ENCODE data around the gene CHST14.

Gene CHST14

GRCh38 chr15:40461958-40462357 is 8.8 kb upstream of the CHST14 start:
- no peak overlapping the region for H3K4me3 ChIP-seq (ENCODE audit: low read depth, low read length)
- in situ Hi-C loops (cut with HindIII; ENCODE audit: low sequenced_read_pairs) = no loop called here
- TF ChIP-seq CTCF (IDR thresholded peaks at IDR 0.05; ENCODE audit: low read depth, low read length, missing control alignments) = no peak
- no peak for DNase-seq (ENCODE audit: low read depth)

GRCh38 chr15:40463279-40463678 is 7.5 kb upstream of the CHST14 start:
- in situ Hi-C loops (cut with HindIII; ENCODE audit: low sequenced_read_pairs) = no loop called here
- H3K4me3 ChIP-seq (ENCODE audit: low read depth, low read length) = no peak overlapping the region
- no peak for DNase-seq (ENCODE audit: low read depth)
- no peak for TF ChIP-seq CTCF (IDR thresholded peaks at IDR 0.05; ENCODE audit: low read depth, low read length, missing control alignments)

- in situ Hi-C loops (cut with HindIII; ENCODE audit: low sequenced_read_pairs) = no loop called here
Measured at GRCh38 chr15:40463886-40464545, 6.8 kb upstream of the CHST14 start.

GRCh38 chr15:40464595-40465185 is 6.1 kb upstream of the CHST14 start:
- DNase-seq (ENCODE audit: low read depth) = no peak
- in situ Hi-C loops (cut with HindIII; ENCODE audit: low sequenced_read_pairs) = no loop called here
- H3K4me3 ChIP-seq (ENCODE audit: low read depth, low read length) = no peak overlapping the region
- TF ChIP-seq CTCF (IDR thresholded peaks at IDR 0.05; ENCODE audit: low read depth, low read length, missing control alignments) = no peak

More at GRCh38 chr15:40463886-40464545, 6.8 kb upstream of the CHST14 start:
- TF ChIP-seq CTCF (IDR thresholded peaks at IDR 0.05; ENCODE audit: low read depth, low read length, missing control alignments) = no peak
- no peak for DNase-seq (ENCODE audit: low read depth)
- H3K4me3 ChIP-seq (ENCODE audit: low read depth, low read length) = no peak overlapping the region

- no peak for DNase-seq (ENCODE audit: low read depth)
- H3K4me3 ChIP-seq (ENCODE audit: low read depth, low read length) = no peak overlapping the region
Measured at GRCh38 chr15:40465939-40466338, 4.8 kb upstream of the CHST14 start.

More at GRCh38 chr15:40465939-40466338, 4.8 kb upstream of the CHST14 start:
- in situ Hi-C loops (cut with HindIII; ENCODE audit: low sequenced_read_pairs) = no loop called here
- no peak for TF ChIP-seq CTCF (IDR thresholded peaks at IDR 0.05; ENCODE audit: low read depth, low read length, missing control alignments)

All from astrocyte of the cerebellum (primary cell).